Measurements from ENCODE around the gene C22orf23.

C22orf23 gene

DNA sequence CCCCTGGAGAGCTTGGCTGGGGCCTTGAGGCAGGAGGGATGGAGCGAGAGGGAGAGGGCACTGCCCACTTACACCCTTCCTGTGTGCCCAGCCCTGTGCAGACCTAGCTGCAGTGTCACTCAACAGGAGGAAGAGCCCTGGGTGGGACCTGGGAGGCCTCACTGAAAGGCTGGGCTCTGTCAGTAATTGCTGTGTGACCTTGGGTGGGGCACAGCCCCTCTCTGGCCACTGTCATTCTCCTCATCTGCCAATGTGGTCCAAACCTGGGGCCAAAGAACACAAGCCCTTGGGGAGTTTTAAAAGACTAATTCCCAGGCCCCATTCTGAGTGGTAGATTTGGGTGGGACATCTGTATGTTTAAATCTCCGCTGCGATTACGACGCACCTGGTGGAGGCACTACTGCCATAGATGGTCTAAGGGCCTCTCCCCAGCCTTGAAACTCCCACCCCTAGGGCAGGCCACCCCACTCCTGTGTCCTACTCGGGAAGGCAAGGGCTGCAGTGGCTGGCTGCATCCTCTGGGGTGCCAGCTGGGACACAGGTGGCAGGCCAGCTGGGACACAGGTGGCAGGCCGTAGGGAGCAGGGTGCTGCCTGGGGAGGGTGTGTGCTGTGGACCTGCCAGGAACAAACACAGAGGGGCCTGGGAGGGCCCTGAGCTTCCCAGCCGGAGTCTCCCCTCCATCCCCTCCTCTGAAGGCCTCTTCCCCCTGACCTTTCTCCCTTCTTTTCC lies 43.3 kb upstream of the C22orf23 start:
- Histone ChIP-seq H3K36me3 (ENCODE audit: control insufficient read depth, insufficient read depth, low read length) (no peaks in the 10 kb centered on the region), H3K9me3 (ENCODE audit: control insufficient read depth, low read length) (no peaks in the 10 kb centered on the region), H3K4me1 (no peaks in the 10 kb centered on the region), H3K79me2 (no peaks in the 10 kb centered on the region), H3K9ac (no peak overlapping the region), H3K4me3 (ENCODE audit: low read depth, low read length) (no peak overlapping the region), H2AFZ (no peak overlapping the region), H3K4me2 (ENCODE audit: low read length) (no peak overlapping the region), H3K27me3 (ENCODE audit: control insufficient read depth, insufficient read depth, low read length) (no peaks in the 10 kb centered on the region), H3K27ac (no peak overlapping the region)
- TF ChIP-seq CTCF (IDR thresholded peaks at IDR 0.05): no peak

DNA sequence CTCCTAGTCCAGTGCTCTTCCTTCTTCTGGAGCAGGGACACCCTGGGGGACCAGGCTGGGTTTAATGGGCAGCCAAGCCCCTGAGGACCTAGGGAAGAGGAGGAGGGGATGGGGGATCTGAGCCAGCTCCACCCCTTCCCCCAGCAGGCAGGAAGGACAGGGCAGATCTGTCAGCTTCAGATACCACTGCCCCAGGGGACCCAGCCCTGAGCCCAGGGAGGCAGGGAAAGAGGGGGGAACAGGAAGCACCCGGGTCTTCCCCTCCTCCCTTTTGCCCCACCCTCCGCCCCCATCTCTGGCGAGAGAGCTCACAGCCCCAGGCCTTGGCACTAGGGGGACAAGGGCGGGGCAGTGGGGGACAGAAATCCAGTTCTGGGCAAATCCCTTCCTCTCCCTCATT lies 42.7 kb upstream of the C22orf23 start:
- Histone ChIP-seq H3K4me1 (no peaks in the 10 kb centered on the region), H3K27ac (no peak overlapping the region), H3K9ac (no peak overlapping the region)

DNA sequence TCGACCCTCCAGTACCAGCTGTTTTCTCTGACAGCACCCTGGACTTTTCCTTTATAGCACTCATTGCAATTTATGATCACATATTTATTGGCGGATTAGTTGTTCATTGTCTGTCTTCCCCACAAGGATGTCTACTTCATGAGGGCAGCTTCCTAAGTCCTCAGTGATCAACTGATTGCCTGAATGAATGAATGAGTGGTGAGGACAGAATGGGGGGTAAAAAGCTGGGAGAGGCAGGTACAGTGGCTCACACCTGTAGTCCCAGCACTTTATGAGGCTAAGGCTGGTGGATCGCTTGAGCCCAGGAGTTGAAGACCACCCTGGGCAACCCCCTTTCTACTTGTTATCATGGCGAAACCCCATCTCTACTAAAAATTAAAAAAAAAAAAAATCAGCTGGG lies 42.1 kb upstream of the C22orf23 start:
- H3K27ac ChIP-seq: no peak overlapping the region

More for the DNA sequence above, 42.7 kb upstream of the C22orf23 start:
- no peaks in the 10 kb centered on the region for H3K9me3 ChIP-seq (ENCODE audit: control insufficient read depth, low read length)
- H3K36me3 ChIP-seq (ENCODE audit: control insufficient read depth, insufficient read depth, low read length): no peaks in the 10 kb centered on the region
- no peak overlapping the region for H2AFZ ChIP-seq
- H3K4me2 ChIP-seq (ENCODE audit: low read length): no peak overlapping the region
- no peak overlapping the region for H3K4me3 ChIP-seq (ENCODE audit: low read depth, low read length)
- no peaks in the 10 kb centered on the region for H3K79me2 ChIP-seq
- H3K27me3 ChIP-seq (ENCODE audit: control insufficient read depth, insufficient read depth, low read length): no peaks in the 10 kb centered on the region
- TF ChIP-seq CTCF (IDR thresholded peaks at IDR 0.05): no peak

GRCh38 chr22:37994982-37995381 lies 41.6 kb upstream of the C22orf23 start:
- H3K4me3 ChIP-seq (ENCODE audit: low read depth, low read length): no peak overlapping the region
- no peaks in the 10 kb centered on the region for H3K4me1 ChIP-seq
- no peaks in the 10 kb centered on the region for H3K9me3 ChIP-seq (ENCODE audit: control insufficient read depth, low read length)
- no peaks in the 10 kb centered on the region for H3K36me3 ChIP-seq (ENCODE audit: control insufficient read depth, insufficient read depth, low read length)
- TF ChIP-seq CTCF (IDR thresholded peaks at IDR 0.05): no peak
- no peak overlapping the region for H2AFZ ChIP-seq
- H3K79me2 ChIP-seq: no peaks in the 10 kb centered on the region
- H3K27me3 ChIP-seq (ENCODE audit: control insufficient read depth, insufficient read depth, low read length): no peaks in the 10 kb centered on the region
- no peak overlapping the region for H3K27ac ChIP-seq
- no peak overlapping the region for H3K4me2 ChIP-seq (ENCODE audit: low read length)
- H3K9ac ChIP-seq: no peak overlapping the region

More for the DNA sequence above, 42.1 kb upstream of the C22orf23 start:
- Histone ChIP-seq H3K27me3 (ENCODE audit: control insufficient read depth, insufficient read depth, low read length) (no peaks in the 10 kb centered on the region), H3K9ac (no peak overlapping the region), H3K79me2 (no peaks in the 10 kb centered on the region), H3K36me3 (ENCODE audit: control insufficient read depth, insufficient read depth, low read length) (no peaks in the 10 kb centered on the region), H3K4me3 (ENCODE audit: low read depth, low read length) (no peak overlapping the region), H3K4me1 (no peaks in the 10 kb centered on the region), H3K4me2 (ENCODE audit: low read length) (no peak overlapping the region), H2AFZ (no peak overlapping the region), H3K9me3 (ENCODE audit: control insufficient read depth, low read length) (no peaks in the 10 kb centered on the region)
- TF ChIP-seq CTCF (IDR thresholded peaks at IDR 0.05): no peak

- Histone ChIP-seq H3K4me2 (ENCODE audit: low read length) (no peak overlapping the region), H3K36me3 (ENCODE audit: control insufficient read depth, insufficient read depth, low read length) (no peaks in the 10 kb centered on the region), H3K27me3 (ENCODE audit: control insufficient read depth, insufficient read depth, low read length) (no peaks in the 10 kb centered on the region), H3K4me3 (ENCODE audit: low read depth, low read length) (no peak overlapping the region), H3K79me2 (no peaks in the 10 kb centered on the region), H3K9me3 (ENCODE audit: control insufficient read depth, low read length) (no peaks in the 10 kb centered on the region), H3K27ac (no peak overlapping the region), H3K9ac (no peak overlapping the region), H2AFZ (no peak overlapping the region), H3K4me1 (no peaks in the 10 kb centered on the region)
- TF ChIP-seq CTCF (IDR thresholded peaks at IDR 0.05): no peak
Measured at GRCh38 chr22:37994049-37994448, 40.6 kb upstream of the C22orf23 start.
